Cerebellar nuclear complex (tissue), 1 donor: Measurements from ENCODE around the gene DDX4.
"Not testable (repeated sequence)": the region's sequence is repeated elsewhere in the genome, so short reads cannot be mapped to it uniquely, and the experiment has no call there.

Experiments used
- DNase-seq, 2 experiments: peaks; one replicate each; lab custom pipeline; 2025; lab: John Stamatoyannopoulos, UW

The DDX4 gene

DNA sequence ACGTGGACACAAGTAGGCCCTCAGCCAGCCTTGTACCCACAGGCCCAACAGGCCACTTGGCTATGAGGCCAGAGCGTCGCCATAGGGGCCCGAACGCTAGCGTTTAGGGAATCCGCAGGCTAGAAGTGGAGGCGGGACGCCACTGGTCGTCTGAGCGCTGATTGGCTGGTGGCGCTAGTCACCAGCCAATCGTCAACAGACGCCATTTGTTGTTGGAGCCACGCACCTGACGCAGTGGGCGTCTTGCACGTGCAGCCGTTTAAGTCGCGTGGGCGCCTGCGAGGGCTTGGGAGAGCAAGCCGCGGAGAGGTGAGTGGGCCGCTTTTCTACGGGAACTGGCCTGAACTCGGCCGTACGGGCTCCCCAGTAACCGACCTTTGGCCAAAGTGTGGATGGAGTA lies at the start of gene DDX4:
Gene DDX4 (plus strand): TSS at position 269 of the 400 bp plus-strand sequence. CDS start 903 bp downstream, outside the sequence.
- DNase-seq = no peak

DNA sequence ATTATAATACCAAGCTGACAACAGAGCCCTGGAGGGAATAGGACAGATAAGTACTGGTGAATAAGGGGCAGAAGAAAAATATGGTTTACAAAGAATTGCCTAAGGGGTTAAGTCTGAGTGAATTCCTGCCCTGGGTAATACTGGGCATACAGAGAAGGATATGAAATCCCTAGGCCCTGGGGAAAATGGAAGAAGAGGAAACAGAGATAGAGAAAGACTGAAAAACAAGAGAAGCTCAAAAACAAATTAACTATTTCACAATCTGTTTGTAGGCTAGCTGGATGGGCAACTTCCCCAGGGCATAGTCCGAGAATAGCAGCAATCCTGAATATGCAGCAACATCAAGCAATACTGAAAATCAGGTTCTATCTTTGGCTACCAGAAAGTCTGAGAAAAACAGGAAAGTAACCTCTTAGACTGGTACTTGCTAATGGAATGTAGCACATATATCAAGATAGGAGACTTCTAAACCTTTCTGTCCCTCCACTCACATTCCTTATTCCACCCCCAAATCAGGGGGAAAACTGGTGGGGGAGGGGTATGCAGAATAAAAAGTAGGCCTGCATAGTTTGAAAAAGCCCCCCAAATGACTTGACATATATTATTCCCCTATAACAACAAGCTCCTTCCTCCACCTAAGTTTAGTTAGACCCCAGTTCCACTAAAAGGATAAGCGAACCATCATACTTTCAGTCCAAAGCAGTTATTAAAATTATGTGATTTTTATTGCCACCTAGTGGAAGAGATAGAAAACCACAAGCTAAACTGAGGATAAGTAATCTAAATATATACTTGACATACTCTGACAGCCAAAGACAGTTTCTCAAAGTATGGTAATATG lies 46.4 kb upstream of the DDX4 start:
- DNase-seq = no peak

DNA sequence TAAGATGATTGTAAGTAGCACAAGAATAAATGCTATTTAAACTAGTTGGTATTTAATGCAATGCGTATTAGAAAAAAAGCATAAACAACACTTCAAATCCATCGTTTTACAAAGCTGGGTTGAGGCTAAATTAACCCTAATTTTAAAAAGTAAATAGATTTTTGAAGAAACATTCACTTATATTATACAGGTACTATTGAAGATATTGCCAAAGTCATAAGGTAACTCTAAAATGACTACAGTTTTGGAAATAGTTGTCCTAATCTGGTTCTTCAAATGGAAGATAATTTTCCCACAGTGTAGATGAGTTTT lies 45.8 kb upstream of the DDX4 start:
- DNase-seq = no peak

DNA sequence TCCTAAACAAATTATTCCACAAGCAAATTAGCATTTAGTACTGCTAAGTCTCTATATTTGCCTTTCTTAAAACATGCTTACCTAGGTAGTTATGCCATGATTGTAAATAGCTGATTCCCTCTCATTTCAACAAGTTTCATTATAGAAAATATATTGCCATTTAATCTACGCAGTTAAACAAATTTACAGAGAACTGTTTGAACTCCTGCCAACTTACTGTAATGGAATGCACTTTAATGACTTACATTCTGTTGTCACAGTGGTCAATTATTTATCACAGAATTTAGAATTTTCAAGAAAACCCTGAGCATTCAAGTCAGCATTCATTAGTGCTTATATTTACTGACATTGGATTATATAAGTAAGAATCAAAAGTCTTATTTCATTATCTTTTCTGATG lies 45.4 kb upstream of the DDX4 start:
- DNase-seq = no peak

DNA sequence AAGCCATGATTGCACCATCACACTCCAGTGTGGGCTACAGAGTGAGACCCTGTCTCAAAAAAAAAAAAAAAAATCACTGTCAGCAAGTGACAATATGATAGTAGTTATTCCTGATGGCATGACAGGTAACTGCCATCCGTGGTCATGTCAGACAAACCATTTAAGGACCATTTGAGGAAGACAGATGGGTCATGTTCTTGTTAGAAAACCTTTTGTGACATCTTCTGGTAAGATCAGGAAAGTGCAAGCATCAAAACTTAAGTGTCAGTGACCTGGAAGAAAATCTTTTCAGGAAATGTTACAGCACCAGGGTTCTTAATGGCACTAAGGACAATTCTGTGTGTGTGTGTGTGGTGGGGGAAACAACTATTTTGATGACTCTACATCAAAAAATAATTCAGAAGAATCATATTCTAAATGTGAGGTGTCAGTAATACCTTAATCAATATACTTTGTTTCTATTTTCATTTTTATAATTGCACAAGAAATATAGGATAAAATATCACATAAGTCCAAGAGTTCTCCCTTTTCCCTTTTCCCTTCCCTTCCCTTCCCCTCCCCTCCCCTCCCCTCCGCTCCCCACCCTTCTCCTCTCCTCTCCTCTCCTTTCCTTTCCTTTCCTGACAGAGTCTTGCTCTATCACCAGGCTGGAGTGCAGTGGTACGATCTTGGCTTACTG lies 43.6 kb upstream of the DDX4 start:
- no peak for DNase-seq

DNA sequence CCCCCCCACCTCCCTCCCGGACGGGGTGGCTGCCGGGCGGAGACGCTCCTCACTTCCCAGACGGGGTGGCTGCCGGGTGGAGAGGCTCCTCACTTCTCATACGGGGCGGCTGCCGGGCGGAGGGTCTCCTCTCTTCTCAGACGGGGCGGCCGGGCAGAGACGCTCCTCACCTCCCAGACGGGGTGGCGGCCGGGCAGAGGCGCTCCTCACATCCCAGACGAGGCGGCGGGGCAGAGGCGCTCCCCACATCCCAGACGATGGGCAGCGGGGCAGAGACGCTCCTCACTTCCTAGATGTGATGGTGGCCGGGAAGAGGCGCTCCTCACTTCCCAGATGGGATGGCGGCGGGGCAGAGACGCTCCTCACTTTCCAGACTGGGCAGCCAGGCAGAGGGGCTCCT lies 41.2 kb upstream of the DDX4 start:
- DNase-seq = not testable (repeated sequence)

DNA sequence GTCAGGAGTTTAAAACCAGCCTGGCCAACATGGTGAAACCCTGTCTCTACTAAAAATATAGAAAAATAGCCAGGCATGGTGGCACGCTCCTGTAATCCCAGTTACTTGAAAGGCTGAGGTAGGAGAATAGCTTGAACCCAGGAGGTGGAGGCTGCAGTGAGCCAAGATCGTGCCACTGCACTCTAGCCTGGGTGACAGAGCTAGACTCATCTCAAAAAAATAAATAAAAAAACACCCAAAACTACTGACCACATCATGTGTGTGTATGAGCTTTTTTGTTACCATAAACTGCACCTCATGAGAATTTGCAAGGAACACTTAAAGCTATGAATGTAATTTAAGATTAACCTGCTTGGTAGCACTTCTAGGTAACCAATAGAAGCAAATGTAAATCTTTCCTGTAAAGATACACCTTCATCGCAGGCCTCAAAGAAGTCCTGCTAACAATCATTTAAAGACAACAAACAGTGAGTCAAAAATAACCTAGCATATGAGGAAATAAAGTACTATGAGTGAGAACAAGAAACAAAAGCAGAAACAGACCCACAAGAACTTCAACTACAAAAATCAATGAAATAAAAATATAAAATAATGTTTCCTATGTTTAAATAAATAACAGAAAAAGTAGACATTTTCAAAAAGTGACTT lies 38.7 kb upstream of the DDX4 start:
- DNase-seq = no peak

DNA sequence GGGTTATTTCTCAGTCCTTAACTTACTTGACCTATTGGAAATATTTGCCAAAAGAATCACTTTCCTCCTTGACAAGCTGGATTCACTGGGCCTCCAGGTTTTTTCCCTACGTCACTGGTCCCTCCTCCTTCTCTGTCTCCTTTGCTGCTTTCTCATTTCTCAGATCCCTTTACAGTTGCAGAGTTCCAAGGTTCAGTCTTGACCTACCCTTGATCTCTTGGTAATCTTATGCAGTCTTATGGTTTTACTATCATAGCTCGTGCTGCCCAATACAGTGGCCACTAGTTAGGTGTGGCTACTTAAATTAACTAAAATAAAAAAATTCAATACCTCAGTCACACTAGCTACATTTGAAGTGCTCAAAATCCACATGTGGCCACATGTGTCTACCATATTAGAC lies 37.1 kb upstream of the DDX4 start:
- DNase-seq = no peak

DNA sequence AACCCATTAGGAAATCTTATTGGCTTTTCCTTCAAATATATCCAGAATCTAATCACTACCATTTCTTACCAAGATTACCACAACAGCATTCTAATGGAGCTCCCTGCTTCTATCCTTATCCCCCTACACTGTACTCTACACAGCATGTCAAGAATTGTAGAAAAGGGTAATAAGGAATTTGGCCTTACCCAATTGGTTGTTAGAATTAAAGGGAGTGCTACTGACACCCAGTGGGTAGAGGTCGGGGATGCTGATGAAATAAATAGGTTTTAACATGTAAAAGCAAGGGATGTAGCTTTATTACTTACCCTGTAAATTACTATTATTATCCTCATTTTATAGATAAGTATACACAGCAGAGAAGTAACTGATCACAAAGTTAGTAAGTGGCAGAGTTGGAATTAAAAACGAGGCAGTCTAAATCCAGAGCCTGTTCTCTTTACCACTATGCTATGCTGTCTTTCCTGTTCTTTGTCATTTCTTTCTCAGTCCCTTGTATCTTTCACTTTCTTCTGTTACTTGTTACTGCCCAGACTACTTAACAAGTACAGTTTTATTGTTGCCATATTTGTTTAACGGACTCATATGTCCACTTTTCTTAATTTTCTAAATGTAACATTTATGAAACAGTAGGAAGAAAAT lies 36.3 kb upstream of the DDX4 start:
- DNase-seq = no peak

DNA sequence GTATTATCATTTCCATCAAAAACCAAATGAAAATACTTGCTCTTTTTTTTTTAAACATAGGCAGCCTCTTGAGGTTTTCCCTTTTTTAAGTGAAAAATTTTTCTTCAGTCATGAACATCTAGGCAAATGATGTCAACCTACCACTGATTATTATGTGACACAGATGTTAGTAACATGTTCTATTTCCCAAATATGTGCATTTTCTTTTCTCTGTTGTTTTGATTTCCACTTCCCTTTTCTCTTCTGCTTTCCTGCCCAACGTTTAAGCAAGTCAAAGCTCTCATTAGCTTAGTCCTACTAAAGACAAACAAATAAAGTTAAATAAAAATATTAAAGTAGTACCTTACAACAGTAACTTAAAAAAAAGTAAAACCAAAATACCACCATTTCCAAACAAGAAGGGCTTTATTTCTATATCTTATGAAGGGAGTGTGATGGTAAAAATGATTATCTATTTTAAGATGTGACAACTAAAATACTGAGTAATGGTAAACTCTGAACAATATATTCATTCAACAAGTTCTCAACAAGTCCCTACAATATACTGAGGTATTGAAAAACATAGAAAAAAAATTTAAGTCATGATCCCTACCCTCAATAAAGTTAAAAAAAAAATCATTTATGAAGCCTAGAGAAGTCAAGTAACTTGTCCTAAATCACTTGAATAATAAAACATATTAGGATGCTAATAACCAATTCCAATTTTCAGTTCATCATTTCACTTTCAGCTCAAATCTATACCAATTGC lies 35.1 kb upstream of the DDX4 start:
- no peak for DNase-seq

DNA sequence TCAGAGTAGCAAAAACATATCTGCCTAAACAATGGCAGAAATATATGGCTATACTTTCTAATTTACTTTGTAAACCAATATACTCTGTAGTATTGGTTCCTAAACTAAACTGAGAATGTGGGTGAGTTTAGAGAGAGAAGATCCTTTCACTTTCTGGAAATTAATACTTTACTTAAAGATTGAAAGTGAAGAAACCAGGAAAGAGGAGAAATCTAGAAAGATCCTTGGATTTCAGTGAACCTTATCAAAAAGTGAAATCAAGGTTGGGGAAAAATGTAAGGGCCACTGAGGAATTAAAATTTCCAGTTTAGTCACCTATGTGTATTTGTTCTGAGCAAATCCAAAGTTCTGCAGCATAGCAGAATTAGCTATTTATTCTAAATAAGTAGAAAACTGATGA lies 31.6 kb upstream of the DDX4 start:
- DNase-seq = no peak

DNA sequence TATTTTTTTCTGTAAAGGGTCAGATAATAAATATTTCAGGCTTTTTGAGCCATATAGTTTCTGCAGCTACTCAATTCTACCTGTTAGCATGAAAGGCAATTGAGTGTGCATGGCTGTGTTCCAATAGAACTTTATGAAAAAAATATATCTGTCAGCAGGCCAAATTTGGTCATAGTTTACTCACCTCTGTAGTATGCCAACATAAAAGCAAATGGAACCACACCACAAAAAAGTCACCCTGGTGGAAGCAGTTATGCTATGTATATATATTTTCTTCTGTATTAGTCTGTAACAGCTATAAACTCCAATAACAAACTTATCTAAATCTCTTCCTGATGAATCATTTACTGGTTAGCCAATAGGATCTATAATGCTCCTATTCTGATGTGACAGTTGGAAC lies 29.1 kb upstream of the DDX4 start:
- DNase-seq = no peak

DNA sequence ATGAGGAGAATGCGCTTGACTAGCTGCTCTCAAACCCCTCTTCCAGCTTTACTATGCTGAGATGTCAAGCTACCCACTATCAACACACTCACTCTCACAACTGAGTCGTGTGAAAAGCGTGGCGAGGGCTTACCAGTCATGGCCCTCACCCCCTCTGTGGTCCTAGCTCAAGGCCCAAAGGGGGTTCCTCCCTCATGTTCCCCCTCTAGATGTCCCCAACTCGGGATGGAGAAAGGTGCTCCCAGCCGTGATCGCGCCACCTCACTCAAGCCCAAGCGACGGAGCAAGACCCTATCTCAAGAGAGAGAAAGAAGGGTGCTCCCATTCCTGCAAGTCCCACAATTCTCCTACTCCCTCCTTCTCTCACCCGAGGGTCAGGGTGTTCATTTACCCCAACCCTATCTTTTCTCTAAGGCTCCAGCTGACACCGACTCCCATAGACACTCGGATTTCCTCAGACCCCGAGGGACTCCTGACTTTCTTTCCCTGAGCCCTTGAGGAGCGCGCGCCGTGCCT lies 26.3 kb upstream of the DDX4 start:
- no peak for DNase-seq

DNA sequence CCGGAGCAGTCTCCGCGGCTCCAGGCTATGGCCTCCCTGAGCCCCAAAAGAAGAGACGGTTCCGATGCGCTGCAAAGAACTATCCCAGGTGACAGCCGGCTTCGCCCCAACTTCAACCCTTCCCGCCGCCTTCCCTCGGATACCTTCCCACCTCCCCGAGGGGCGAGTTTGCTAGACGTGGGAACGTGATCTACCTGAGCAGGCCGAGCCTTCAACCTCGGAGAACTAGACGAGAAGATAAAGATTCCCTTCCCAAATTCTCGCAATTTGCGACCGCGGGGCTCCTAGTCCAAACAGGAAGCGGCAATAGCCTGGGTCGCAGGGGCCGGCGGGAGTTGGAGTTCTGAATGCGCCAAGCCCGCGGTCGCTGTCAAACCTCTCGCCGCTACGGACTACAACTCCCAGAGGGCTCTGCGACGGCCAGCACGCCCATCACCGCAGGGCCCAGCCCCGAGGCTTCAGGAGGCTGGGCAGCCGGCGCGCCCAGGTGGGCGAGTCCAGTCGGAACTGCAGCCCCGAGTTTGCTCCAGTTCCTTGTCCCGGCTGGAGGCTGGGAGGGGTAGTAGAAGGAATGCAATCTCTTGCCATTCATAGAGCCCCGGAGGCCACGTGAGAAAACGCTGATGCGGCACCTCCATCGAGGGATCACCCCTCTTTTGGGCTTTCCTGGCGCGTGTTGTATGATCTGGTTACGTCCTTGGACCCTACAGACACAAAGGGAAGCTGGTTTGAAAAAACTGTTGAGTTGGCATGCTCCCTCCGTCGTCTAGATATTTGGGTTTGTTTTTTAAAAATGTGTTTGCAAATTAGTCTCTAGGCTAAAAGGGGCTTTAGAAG lies 25.6 kb upstream of the DDX4 start, which contains the start of gene SLC38A9:
Gene SLC38A9 (minus strand): TSS at position 302 of the 837 bp plus-strand sequence. CDS start 14,366 bp downstream, outside the sequence.
- peak; percentile 54 to 88 for DNase-seq

DNA sequence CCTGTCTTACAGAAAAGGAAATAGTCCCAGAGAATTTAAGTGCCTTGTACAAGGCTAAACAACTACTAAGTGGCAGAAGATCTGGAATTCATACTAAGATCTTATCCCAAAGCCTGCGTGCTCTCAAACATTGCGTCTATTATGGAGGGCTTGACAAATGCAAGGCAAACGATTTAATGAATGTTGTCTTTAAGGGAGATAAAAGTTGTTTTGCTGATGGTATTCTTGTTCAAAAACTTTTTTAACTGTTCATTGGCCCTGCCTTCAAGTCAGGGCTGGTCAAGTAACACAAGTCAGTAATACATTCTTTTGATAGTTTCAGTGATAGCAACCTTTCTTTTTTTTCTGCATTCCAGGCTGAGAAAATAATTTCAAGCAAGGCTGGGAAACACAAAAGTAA lies 24.0 kb upstream of the DDX4 start:
- no peak for DNase-seq

DNA sequence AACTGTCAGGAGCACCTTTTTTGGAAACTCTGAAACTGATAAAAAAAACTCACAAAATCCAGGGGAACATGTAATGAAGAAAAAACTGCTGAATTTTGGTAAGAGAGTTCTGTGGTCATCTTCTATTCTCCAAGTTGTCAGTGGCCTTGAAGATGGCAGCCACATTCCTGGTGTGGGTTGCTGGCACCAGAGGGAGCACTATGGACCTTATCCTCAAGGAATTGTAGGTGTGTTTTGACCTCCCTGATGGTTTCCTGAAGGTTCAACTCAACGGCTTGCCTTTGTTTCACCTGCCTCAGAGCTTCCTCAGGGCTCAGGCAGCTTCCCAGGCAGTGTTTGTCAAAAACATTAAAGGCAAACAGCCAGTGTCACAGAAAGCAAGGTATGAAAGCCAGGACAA lies 23.5 kb upstream of the DDX4 start:
- no peak for DNase-seq

DNA sequence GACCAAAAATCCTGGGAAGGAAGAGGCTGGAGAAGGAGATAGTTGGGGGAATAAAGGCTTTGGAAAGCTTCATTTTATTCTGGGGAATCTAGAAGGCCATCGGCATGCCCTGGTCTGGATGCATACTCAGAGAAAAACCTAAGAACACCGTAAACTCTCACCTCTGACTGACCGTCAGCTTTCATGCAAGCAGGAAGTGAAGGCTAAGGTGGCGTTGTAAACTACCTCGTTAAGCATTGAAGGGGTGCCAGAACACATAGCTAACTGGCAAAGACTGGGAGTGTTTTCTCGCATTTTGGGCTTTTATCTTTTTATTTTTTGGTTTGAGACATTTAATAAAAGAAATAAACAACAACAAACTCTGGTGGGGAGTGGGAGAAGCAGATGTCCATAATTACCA lies 23.1 kb upstream of the DDX4 start:
- DNase-seq = no peak

DNA sequence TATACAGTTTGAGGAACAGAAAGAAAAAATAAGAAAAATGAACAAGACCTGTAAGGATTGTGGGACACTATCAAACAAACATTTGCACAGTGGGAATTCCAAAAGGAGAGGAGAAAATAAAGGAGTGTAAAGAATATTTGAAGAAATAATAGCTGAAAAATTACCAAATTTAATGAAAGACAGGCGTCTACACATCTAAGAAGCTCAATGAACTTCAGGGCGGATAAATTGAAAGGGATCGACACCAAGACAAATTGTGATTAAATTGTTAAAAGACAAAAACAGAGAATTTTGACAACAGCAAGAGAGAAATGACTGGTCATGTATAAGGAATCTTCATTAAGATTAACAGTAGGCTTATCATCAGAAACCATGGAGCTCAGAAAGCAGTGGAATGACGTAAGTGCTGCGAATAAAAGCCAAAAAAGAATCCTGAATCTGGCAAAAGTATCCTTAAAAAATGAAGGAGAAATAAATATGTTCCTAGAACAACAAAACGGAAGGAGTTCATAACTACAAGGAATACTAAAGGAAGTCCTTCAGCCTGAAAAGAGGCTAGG lies 22.3 kb upstream of the DDX4 start:
- no peak for DNase-seq

DNA sequence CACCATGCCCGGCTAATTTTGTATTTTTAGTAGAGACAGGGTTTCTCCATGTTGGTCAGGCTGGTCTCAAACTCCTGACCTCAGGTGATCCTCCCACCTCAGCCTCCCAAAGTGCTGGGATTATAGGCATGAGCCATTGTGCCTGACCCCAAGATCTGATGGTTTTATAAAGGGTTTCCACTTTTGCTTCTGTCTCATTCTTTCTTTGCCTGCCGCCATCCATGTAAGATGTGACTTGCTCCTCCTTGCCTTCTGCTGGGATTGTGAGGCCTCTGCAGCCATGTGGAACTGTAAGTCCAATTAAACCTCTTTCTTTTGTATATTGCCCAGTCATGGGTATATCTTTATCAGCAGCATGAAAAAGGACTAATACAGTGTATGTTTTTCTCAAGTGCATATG lies 18.8 kb upstream of the DDX4 start:
- DNase-seq = not testable (repeated sequence)

DNA sequence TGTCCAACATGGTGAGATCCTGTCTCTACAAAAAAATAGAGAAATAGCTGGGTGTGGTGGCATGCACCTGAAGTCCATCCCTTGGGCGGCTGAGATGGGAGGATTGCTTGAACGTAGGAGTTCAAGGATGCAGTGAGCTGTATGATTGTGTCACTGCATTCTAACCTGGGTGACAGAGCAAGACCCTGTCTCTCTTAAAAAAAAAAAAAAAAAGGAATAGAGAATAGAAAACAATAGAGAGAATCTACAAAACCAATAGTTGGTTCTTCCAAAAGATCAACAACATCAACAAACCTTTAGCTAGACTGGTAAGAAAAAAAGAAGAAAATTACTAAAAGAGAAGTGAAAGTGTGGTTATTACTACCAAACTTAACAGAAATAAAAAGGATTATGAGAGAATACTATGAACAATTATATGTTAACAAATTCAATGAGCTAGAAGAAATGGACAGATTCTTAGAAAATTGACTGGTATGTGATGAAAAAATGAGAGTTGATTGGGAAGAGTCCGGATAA lies 17.6 kb upstream of the DDX4 start:
- no peak for DNase-seq
